Cardiac muscle cell (in vitro differentiated cells and primary cell): ENCODE data around the gene TGFBR3. TPM values are rescaled to one million over a fixed set of nuclear protein-coding genes. Genes with fewer than 3 reads are reported as not detected.

Experiments
- DNase-seq, 2 donors: peaks; one replicate each; pipeline versions ENCODE4 v3.0.0 to v3.0.0-alpha.2; 2010 to 2017; ENCODE audit warnings: low read depth in 1 of 2, low spot score in 1 of 2
- H3K27ac ChIP-seq: fragments of 200-600 bp; sonication (generic); 2 replicates; pipeline ENCODE4 v1.5.1; 2016
- H3K27me3 ChIP-seq: fragments of 200-600 bp; sonication (generic); 2 replicates; pipeline ENCODE4 v1.6.0; 2016; ENCODE audit warnings: control low read depth
- H3K36me3 ChIP-seq: fragments of 200-600 bp; sonication (generic); 2 replicates; pipeline ENCODE4 v1.5.1; 2016; ENCODE audit warnings: control low read depth
- H3K4me1 ChIP-seq: fragments of 200-600 bp; sonication (generic); 2 replicates; pipeline ENCODE4 v1.8.1; 2017; ENCODE audit warnings: low read depth, mild to moderate bottlenecking, mixed run types
- H3K4me3 ChIP-seq: fragments of 200-600 bp; sonication (generic); 2 replicates; pipeline ENCODE4 v1.5.1; 2016; ENCODE audit warnings: mild to moderate bottlenecking
- H3K9me3 ChIP-seq: fragments of 200-600 bp; sonication (generic); 2 replicates; pipeline ENCODE4 v1.5.1; 2017; ENCODE audit warnings: low read depth, mild to moderate bottlenecking, control low read depth
- CTCF ChIP-seq: IDR thresholded peaks from 2 replicates; pipeline ENCODE4 v1.5.1; 2012; ENCODE audit warnings: low read depth, mild to moderate bottlenecking, low read length
- polyA plus RNA-seq: library from polyadenylated mRNA; unstranded; fragments of >200 nt; fragmentation: Nextera tagmentation; extraction: Ambion mirVana; gene quantifications from 2 replicates; pipeline ENCODE4 v1.2.1, GENCODE V29; 2016
- total RNA-seq: library from RNA; depleted of rRNA; stranded (reverse); fragments of >200 nt; gene quantifications from 2 replicates; pipeline ENCODE4 v1.2.3, GENCODE V29; 2016

Gene TGFBR3
- total and polyA plus RNA-seq, 2 experiments from 2014 or later = 10.3 to 11.8 TPM

- DNase-seq = no peak
These were observed 93.4 kb downstream of the TGFBR3 start for GRCh38 chr1:91792489-91793071.

GRCh38 chr1:91791691-91792488 is 94.1 kb downstream of the TGFBR3 start:
- Histone ChIP-seq H3K9me3 (no peaks in the 10 kb centered on the region), H3K4me3 (no peak overlapping the region), H3K36me3 (no peaks in the 10 kb centered on the region), H3K4me1 (peaks cover 6% of the 10 kb centered on the region), H3K27ac (no peak overlapping the region), H3K27me3 (no peaks in the 10 kb centered on the region)
- no peak for DNase-seq
- no peak for TF ChIP-seq CTCF

More at GRCh38 chr1:91792489-91793071, 93.4 kb downstream of the TGFBR3 start:
- no peak for TF ChIP-seq CTCF
- Histone ChIP-seq H3K27ac (no peak overlapping the region), H3K9me3 (no peaks in the 10 kb centered on the region), H3K36me3 (no peaks in the 10 kb centered on the region), H3K27me3 (no peaks in the 10 kb centered on the region), H3K4me3 (no peak overlapping the region), H3K4me1 (peaks cover 6% of the 10 kb centered on the region)

GRCh38 chr1:91791103-91791502 is 94.8 kb downstream of the TGFBR3 start:
- TF ChIP-seq CTCF = no peak
- Histone ChIP-seq H3K27me3 (no peaks in the 10 kb centered on the region), H3K4me3 (no peak overlapping the region), H3K27ac (no peak overlapping the region), H3K4me1 (peaks cover 6% of the 10 kb centered on the region), H3K9me3 (no peaks in the 10 kb centered on the region), H3K36me3 (no peaks in the 10 kb centered on the region)
- DNase-seq = no peak

GRCh38 chr1:91790392-91790791 is 95.6 kb downstream of the TGFBR3 start:
- no peak overlapping the region for H3K27ac ChIP-seq

More at GRCh38 chr1:91790392-91790791, 95.6 kb downstream of the TGFBR3 start:
- H3K9me3 ChIP-seq = no peaks in the 10 kb centered on the region
- TF ChIP-seq CTCF = no peak
- no peaks in the 10 kb centered on the region for H3K27me3 ChIP-seq
- peaks cover 6% of the 10 kb centered on the region for H3K4me1 ChIP-seq
- DNase-seq = no peak
- H3K36me3 ChIP-seq = no peaks in the 10 kb centered on the region
- no peak overlapping the region for H3K4me3 ChIP-seq
